Lung (tissue), 12 donors: ENCODE measurements around the gene SCAMP1. TPM values are rescaled to one million over a fixed set of nuclear protein-coding genes. Genes with fewer than 3 reads are reported as not detected.

Experiments
- ATAC-seq: fragments of 200-7000 bp; cut with Tn5 transposase; one replicate; pipeline ENCODE4 v1.9.1; 2020; ENCODE audit warnings: moderate number of reproducible peaks; ENCODE audit not compliant: insufficient read depth, low FRiP score
- DNase-seq, 3 donors: peaks; one replicate each; pipeline ENCODE4 v3.0.0-alpha.2; 2013 to 2017
- H3K27ac ChIP-seq, 2 donors: one replicate each; pipeline ENCODE4 v1.5.1; 2013; ENCODE audit warnings: mild to moderate bottlenecking in 2 of 2, moderate library complexity in 2 of 2, control low read depth in 1 of 2, inconsistent platforms in 1 of 2, low read depth in 1 of 2, low read length in 1 of 2
- H3K27me3 ChIP-seq, 3 donors: one replicate each; pipeline ENCODE4 v1.5.1; 2013; ENCODE audit warnings: low read length in 2 of 3; ENCODE audit not compliant: control insufficient read depth in 3 of 3, insufficient read depth in 3 of 3
- H3K36me3 ChIP-seq, 4 donors: one replicate each; pipeline ENCODE4 v1.5.1; 2013; ENCODE audit warnings: low read length in 4 of 4, mild to moderate bottlenecking in 1 of 4, moderate library complexity in 1 of 4; ENCODE audit not compliant: control insufficient read depth in 4 of 4, insufficient read depth in 4 of 4
- H3K4me1 ChIP-seq, 5 donors: one replicate each; pipeline ENCODE4 v1.5.1; 2013; ENCODE audit warnings: low read length in 5 of 5, mild to moderate bottlenecking in 2 of 5, moderate library complexity in 1 of 5; ENCODE audit not compliant: control insufficient read depth in 5 of 5, insufficient read depth in 5 of 5
- H3K4me3 ChIP-seq: one replicate; pipeline ENCODE4 v1.5.1; 2013; ENCODE audit warnings: mild to moderate bottlenecking, control low read depth, moderate library complexity
- H3K9ac ChIP-seq, 2 donors: one replicate each; pipeline ENCODE4 v1.5.1; 2013; ENCODE audit warnings: low read length in 2 of 2, control low read depth in 1 of 2; ENCODE audit not compliant: insufficient read depth in 1 of 2
- H3K9me3 ChIP-seq, 4 donors: one replicate each; pipeline ENCODE4 v1.5.1; 2013; ENCODE audit warnings: low read length in 3 of 4, mild to moderate bottlenecking in 1 of 4, moderate library complexity in 1 of 4; ENCODE audit not compliant: control insufficient read depth in 4 of 4, insufficient read depth in 3 of 4
- CTCF ChIP-seq: IDR thresholded peaks from 2 replicates; pipeline ENCODE4 v1.5.1; 2012; ENCODE audit warnings: mild to moderate bottlenecking; ENCODE audit errors: control extremely low read depth, extremely low read depth
- WGBS, 2 donors: extraction: QIAGEN DNeasy Blood & Tissue Kit; methylation state at CpG; one replicate each; pipeline ENCODE4 v1.1.7; 2013; 5-methylcytosine and 5-hydroxymethylcytosine counted together
- polyA plus RNA-seq, 2 donors: library from polyadenylated mRNA; stranded (reverse); fragments of 200-250 nt; gene quantifications; one replicate each; pipeline ENCODE4 v1.2.1, GENCODE V29; 2013
- total RNA-seq, 2 donors: library from RNA; depleted of rRNA in 1 of 2; stranded (reverse); fragments of >200 nt in 1 of 2; gene quantifications; one replicate each; pipeline ENCODE4 v1.2.1, GENCODE V29; 2014 to 2021
- donor health status: control.
- donor health status: control.
- donor health status: Bipolar disorder and iron deficiency.
- donor health status: healthy.
- donor health status: DM: yes; HTN: yes; CAD: no.

The SCAMP1 gene
- total and polyA plus RNA-seq, 4 donors: 7.7 to 45.8 (median 16.9) TPM

- 85 to 91% methylated on average over 2 of the region's 2 CpGs for WGBS, 2 donors
- no peaks in the 10 kb centered on the region for H3K27me3 ChIP-seq
- H3K9me3 ChIP-seq: peaks cover 0 to 5% (median 1%) of the 10 kb centered on the region in 4 donors
- H3K9ac ChIP-seq: no peak overlapping the region
- H3K4me1 ChIP-seq: no peaks in the 10 kb centered on the region
- no peak overlapping the region for H3K4me3 ChIP-seq
- H3K36me3 ChIP-seq: no peaks in the 10 kb centered on the region
- no peak for ATAC-seq
- DNase-seq: no peak
- no peak for TF ChIP-seq CTCF
- H3K27ac ChIP-seq: no peak overlapping the region
Observed at GRCh38 chr5:78336698-78337097, 23.7 kb upstream of the SCAMP1 start.

GRCh38 chr5:78339617-78340436 lies 20.6 kb upstream of the SCAMP1 start:
- TF ChIP-seq CTCF: no peak
- Histone ChIP-seq H3K27me3 (no peaks in the 10 kb centered on the region), H3K27ac (no peak overlapping the region), H3K4me1 (no peaks in the 10 kb centered on the region), H3K9ac (no peak overlapping the region), H3K9me3 (peaks cover 0 to 5% (median 1%) of the 10 kb centered on the region in 4 donors), H3K36me3 (no peaks in the 10 kb centered on the region), H3K4me3 (no peak overlapping the region)
- WGBS, 2 donors: 56 to 66% methylated on average over 5 of the region's 5 CpGs
- DNase-seq: no peak
- ATAC-seq: no peak

- peaks cover 0 to 8% (median 0%) of the 10 kb centered on the region in 5 donors for H3K4me1 ChIP-seq
- H3K27me3 ChIP-seq: no peaks in the 10 kb centered on the region
- no peaks in the 10 kb centered on the region for H3K36me3 ChIP-seq
- no peak overlapping the region for H3K9ac ChIP-seq
- no peak overlapping the region for H3K4me3 ChIP-seq
- H3K27ac ChIP-seq: no peak overlapping the region
- WGBS, 2 donors: 66 to 84% methylated on average over 3 of the region's 3 CpGs
- no peak for TF ChIP-seq CTCF
- no peak for DNase-seq
- ATAC-seq: no peak
- H3K9me3 ChIP-seq: peaks cover 0 to 5% (median 1%) of the 10 kb centered on the region in 4 donors
Observed at GRCh38 chr5:78341440-78341839, 19.0 kb upstream of the SCAMP1 start.
